Osteocyte (in vitro differentiated cells): Measurements from ENCODE around the gene MFSD6. TPM values are rescaled to one million over a fixed set of nuclear protein-coding genes. Genes with fewer than 3 reads are reported as not detected.

Experiments
- DNase-seq: peaks from one replicate; pipeline ENCODE4 v3.0.0; 2021; ENCODE audit warnings: mixed read lengths; ENCODE audit not compliant: unreplicated experiment; ENCODE audit errors: extremely low spot score
- H3K27ac Mint-ChIP-seq: one replicate; pipeline ENCODE4 v1.8.0; 2021; ENCODE audit warnings: mild to moderate bottlenecking, mixed read lengths; ENCODE audit not compliant: unreplicated experiment
- H3K27me3 Mint-ChIP-seq: one replicate; pipeline ENCODE4 v1.8.0; 2021; ENCODE audit warnings: mixed read lengths; ENCODE audit not compliant: unreplicated experiment
- H3K36me3 Mint-ChIP-seq: one replicate; pipeline ENCODE4 v1.8.0; 2021; ENCODE audit warnings: mixed read lengths; ENCODE audit not compliant: unreplicated experiment
- H3K4me1 Mint-ChIP-seq: one replicate; pipeline ENCODE4 v1.8.0; 2021; ENCODE audit warnings: mixed read lengths; ENCODE audit not compliant: unreplicated experiment
- H3K4me3 Mint-ChIP-seq: one replicate; pipeline ENCODE4 v1.8.0; 2021; ENCODE audit warnings: mild to moderate bottlenecking, moderate library complexity, mixed read lengths; ENCODE audit not compliant: unreplicated experiment
- H3K9me3 Mint-ChIP-seq: one replicate; pipeline ENCODE4 v1.8.0; 2021; ENCODE audit warnings: mixed read lengths; ENCODE audit not compliant: unreplicated experiment
- CTCF ChIP-seq: fragments of 200-600 bp; sonication (generic); IDR thresholded peaks from 2 replicates; pipeline ENCODE4 v1.5.0; 2021; ENCODE audit warnings: antibody characterized with exemption, mild to moderate bottlenecking, moderate library complexity
- total RNA-seq: library from RNA; stranded (reverse); gene quantifications from 2 replicates; pipeline ENCODE4 v1.2.1, GENCODE V29; 2021

Gene MFSD6
- total RNA-seq, 1 donor from 2014 or later, result 12.1 TPM

- Mint-ChIP-seq H3K4me1 (peaks cover 7% of the 10 kb centered on the region), H3K36me3 (peaks cover 6% of the 10 kb centered on the region), H3K9me3 (no peaks in the 10 kb centered on the region), H3K4me3 (no peak overlapping the region), H3K27me3 (peaks cover 10% of the 10 kb centered on the region), H3K27ac (peak overlapping the region; percentile 3)
- TF ChIP-seq CTCF, result no peak
- no peak for DNase-seq
Measured at GRCh38 chr2:190415794-190416775, 7.9 kb downstream of the MFSD6 start.

DNA sequence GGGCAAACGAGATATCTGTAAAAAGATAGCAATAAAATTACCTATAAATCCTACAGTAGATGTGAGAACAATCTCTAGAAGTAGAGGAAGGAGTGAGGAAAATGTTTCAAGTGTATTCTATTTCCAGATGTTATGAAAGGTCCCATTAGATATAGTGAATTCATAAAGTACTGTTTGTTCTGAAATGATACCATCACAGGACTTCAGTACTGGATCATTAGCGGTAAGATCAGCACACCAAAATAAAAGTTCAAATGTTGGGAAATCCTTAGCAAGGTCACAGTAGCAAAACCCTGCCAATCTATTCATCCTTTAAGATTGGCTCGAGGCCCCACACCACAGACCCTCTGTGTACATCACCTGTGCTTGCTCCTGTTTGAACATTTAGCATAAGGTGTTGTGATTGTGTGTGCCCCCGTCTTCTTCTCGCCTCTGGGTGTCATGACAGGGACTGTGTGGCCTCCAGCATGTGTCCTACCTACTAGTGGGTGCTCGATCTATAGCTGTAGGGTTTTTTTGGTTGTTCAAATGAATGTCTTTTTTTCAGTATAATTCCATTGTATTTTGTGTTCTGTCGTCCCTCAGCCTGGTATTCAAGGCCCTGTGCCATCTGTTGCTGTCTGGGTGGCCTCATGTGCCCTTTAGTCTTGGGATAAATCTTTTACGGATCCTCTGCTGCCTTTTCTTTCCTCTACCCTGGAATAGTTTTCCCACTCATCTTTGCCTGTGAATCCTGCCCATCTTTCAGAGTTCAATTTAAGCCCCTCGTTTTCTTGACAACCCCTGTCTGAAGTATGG, 9.1 kb downstream of the MFSD6 start:
- Mint-ChIP-seq H3K27me3 (peaks cover 10% of the 10 kb centered on the region), H3K4me3 (no peak overlapping the region), H3K27ac (no peak overlapping the region), H3K9me3 (no peaks in the 10 kb centered on the region), H3K4me1 (peaks cover 7% of the 10 kb centered on the region), H3K36me3 (peaks cover 8% of the 10 kb centered on the region)
- DNase-seq, result no peak
- no peak for TF ChIP-seq CTCF

DNA sequence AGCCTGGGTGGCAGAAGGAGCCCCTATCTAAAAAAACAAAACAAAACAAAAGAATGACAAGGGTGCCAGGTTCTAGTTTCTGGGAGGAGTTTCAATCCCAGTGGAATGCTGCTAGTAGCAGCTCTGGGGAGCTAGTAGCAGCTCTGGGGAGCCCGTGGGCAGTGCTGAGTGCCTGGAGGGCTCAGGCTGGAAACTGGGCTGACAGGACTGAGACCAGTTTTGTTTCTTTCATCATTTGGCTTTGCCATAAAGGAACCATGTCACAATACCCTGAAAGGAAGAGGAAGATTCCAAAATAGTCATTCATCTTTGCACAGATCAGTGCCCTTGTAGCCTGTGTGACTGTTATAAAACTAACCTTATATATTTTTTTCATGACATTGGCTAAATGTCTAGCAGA, 10.6 kb downstream of the MFSD6 start:
- no peak for DNase-seq
- TF ChIP-seq CTCF, result no peak
- Mint-ChIP-seq H3K9me3 (no peaks in the 10 kb centered on the region), H3K4me3 (no peak overlapping the region), H3K27me3 (peaks cover 20% of the 10 kb centered on the region), H3K36me3 (peaks cover 8% of the 10 kb centered on the region), H3K27ac (no peak overlapping the region), H3K4me1 (peaks cover 7% of the 10 kb centered on the region)

DNA sequence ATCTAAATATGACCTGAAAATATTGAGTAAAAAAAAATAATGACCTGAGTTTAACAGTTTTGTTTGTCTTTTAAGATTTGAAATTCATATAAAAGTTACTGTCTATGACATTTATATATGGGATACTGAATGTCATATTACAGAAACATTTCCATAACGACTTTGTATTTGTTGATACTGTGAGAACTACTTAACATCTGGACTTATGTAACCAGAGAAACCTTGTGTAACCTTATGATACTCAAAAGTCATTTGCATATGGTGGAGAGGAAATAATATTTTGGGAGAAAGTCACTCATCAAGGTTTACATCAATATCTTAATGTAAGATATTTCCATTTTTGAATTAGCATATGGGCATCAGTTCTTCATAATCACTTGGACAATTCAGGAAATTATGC, 12.6 kb downstream of the MFSD6 start:
- H3K4me1 Mint-ChIP-seq, result peaks cover 6% of the 10 kb centered on the region
- H3K27ac Mint-ChIP-seq, result no peak overlapping the region
- DNase-seq, result no peak
- peaks cover 23% of the 10 kb centered on the region for H3K27me3 Mint-ChIP-seq
- no peak overlapping the region for H3K4me3 Mint-ChIP-seq
- TF ChIP-seq CTCF, result no peak
- peaks cover 9% of the 10 kb centered on the region for H3K36me3 Mint-ChIP-seq
- H3K9me3 Mint-ChIP-seq, result peaks cover under 1% of the 10 kb centered on the region
